ENCODE measurements around the gene FMNL2. TPM values are rescaled to one million over a fixed set of nuclear protein-coding genes. Genes with fewer than 3 reads are reported as not detected.

FMNL2 gene
- polyA plus RNA-seq, 3 donors = 86.0 to 102 (median 99.9) TPM

DNA sequence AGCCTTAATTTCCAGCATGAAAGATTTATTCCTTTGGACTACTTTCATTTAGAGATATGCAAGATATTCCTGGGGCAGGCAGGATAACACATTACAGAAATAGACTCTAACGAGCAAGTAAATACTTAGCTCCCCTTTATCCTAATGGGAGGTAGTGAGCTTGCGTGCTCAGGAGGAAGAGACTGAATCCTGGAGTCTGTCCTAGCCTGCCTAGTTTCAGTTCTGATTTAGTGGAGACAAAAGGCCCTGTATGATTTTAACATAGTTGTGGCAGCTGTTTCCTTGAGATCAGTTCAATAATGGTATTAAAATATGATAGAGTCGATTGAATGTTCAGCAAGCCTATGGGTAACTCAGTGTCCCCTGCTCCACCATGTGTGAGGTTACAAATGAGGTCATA is 109.5 kb downstream of the FMNL2 start:
- no peak for DNase-seq

DNA sequence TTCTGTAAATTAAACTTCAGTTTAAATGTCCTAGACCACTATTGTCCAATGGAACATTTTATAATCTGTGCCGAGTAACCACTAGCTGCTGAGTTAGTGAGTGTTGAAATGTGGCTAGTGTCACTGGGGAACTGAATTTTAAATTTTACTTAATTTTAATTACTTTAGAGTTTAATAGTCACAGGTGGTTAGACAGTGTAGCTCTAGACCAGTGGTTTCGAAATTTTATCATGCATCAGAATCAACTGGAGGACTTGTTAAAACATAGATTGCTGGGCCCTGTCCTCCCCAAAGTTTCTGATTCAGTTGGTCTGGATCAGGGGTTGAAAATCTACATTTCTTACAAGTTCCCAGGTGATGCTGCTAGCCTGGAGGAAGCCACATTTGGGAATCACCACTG is 110.4 kb downstream of the FMNL2 start:
- no peak for DNase-seq

GRCh38 chr2:152445791-152446201 is 110.8 kb downstream of the FMNL2 start:
- no peak for DNase-seq

DNA sequence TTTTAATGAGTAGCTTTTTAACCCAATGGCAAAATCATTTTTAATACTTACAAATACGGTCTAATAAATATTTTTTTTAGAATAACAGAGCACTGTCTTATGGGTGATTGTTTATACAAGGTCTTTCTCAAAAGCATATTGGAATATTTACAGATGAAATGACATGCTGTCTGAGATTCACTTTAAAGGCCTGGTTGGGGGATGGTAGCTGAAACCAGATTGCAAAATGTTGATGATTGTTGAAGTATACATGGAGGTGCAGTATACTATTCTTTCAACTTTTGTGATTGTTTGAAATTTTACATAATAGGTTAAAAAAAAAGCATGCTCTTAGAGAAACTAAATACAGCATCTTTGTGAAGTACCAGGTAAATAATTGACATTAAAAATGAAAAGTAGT is 111.2 kb downstream of the FMNL2 start:
- DNase-seq = no peak

DNA sequence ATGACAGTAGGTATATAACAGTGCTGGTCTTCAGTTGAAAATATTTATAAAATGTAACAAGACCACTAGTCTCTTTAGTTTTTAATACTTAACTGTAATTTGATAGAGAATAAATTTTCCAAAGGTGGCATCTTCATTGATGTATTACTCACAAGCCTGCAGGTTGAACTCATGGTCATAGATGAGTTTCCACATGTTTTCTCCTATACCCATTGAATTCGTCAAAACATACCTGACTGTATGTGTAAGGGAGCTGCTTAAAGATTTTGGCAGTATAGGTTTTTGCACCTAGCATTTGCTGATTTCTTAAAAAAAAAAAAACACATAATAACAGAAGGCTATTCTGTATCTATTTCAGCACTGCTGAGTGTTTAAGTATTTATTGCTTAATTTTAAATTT is 112.9 kb downstream of the FMNL2 start:
- DNase-seq = no peak

DNA sequence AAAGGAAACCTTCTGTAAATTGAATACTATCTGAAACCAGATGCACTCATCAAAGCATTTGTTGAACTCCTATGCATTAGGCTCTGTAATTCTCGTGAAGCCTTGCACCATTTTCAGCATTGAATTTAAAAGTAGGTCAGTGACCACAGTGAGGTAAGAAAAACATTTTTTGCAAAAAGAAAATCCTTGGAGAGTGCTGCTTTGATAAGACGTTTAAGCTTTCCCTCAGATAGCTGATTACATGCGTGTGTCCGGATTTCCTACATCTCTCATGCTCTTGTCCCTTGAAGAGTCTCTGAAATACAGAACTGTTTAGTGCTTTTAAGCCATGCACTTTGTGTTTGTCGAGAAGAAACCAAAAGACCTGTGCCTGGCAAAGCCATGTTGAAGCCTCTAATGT is 113.6 kb downstream of the FMNL2 start:
- DNase-seq = no peak

DNA sequence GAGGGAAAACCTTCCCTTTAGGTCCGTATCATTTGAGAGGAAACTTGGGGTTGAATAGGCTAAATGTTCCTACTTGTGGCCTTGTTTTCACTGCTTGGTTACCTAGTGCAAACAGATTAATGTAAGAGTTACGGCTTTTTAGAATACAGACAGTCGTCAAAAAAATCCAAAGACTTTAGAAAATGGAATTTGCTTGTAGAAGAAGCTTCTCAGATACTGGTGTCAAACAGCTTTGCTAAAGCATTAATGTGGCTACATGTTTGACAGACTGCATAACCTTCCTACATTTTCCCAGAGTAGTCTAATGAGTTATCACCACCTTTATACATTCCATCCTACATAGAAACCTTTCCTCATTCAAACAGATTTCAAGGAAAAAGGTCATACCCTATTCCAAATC is 114.6 kb downstream of the FMNL2 start:
- no peak for DNase-seq

GRCh38 chr2:152450176-152450575 is 115.2 kb downstream of the FMNL2 start:
- DNase-seq = no peak

- DNase-seq = no peak
Measured at GRCh38 chr2:152452256-152452973, 117.4 kb downstream of the FMNL2 start.

DNA sequence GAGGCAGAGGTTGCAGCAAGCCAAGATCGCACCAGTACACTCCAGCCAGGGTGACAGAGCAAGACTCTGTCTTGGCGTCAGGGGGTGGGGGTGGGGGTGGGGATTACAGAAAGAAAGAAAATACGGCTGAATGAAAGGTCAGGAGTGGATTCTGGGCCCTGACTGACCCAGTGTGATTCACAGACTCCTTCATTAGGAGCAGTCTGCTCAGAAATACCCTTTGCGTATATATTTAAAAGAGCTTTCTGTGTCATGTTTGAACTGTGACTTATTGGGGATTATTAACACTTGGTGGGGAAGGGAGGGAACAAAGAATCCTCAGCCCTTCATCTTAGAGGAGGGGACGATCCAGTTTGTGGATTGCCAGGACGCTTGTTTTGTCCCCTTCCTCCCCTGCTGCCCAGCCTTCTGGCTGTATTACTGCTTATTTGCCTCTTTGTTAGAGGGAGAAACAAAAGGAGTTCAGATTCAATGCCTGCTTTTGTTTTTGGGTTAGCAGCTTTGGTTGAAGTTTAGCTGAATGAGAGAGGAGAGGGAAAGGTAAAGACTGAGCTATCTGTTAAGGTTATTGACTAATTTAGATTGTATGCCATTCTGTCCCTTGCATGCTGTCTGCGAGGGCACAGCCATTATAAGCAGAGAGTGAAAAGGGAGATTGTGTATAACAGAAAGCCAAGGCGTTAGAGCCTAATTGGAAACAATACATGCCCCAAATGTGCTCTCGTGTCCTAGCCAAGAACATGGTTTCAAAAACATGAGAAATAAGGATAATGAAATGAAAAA is 118.3 kb downstream of the FMNL2 start:
- no peak for DNase-seq

GRCh38 chr2:152454371-152454770 is 119.4 kb downstream of the FMNL2 start:
- no peak for DNase-seq

DNA sequence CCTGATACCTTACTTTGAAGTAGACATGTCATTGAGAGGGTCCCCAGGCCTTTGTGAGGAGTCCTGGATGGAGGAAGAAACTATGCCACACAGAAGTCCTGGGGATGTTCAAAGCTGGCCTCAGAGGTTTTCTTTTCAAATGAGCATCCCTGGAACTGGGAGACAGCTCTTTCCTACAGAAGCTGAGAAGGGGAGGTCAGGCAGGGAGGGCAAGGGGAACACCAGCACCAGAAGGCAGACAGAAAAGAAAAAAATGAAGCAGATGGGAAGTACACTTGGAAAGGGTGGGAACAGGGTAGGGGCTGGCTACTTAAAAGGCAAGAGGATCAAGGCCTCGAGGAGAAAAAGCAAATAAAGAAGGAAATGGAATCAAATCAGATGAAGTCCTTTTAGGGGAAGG is 120.0 kb downstream of the FMNL2 start:
- no peak for DNase-seq

GRCh38 chr2:152455738-152456137 is 120.8 kb downstream of the FMNL2 start:
- DNase-seq = no peak

- no peak for DNase-seq
Measured at GRCh38 chr2:152456262-152456661, 121.3 kb downstream of the FMNL2 start.

GRCh38 chr2:152458441-152458940 is 123.5 kb downstream of the FMNL2 start:
- DNase-seq = no peak

DNA sequence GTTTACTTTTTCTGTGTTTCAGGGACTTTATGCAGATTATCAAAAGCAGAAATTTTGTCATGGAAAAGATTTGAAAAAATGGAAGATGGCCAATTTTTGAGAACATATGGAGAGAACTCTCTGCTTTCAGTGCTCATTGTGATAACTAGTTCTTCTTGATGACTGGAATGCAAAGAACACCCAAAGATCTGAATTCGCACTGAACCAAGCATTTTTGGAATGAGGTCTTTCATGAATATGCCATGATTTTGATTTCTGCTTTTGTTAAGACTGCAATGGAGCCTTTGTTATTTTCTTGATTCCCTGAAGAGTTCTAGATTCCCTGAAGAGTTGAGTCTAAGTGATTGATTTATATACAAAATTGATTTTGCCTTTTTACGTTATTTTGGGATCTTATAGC is 124.1 kb downstream of the FMNL2 start:
- no peak for DNase-seq

DNA sequence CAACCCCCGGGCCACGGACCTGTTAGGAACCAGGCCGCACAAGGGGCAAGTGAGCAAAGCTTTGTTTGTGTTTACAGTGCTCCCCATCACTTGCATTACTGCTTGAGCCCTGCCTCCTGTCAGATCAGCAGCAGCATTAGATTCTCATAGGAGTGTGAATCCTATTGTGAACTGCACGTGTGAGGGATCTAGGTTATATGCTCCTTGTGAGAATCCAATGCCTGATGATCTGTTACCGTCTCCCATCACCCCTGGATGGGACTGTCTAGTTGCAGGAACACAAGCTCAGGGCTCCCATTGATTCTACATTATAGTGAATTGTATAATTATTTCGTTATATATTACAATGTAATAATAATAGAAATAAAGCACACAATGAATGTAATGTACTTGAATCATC is 125.6 kb downstream of the FMNL2 start:
- DNase-seq = no peak

DNA sequence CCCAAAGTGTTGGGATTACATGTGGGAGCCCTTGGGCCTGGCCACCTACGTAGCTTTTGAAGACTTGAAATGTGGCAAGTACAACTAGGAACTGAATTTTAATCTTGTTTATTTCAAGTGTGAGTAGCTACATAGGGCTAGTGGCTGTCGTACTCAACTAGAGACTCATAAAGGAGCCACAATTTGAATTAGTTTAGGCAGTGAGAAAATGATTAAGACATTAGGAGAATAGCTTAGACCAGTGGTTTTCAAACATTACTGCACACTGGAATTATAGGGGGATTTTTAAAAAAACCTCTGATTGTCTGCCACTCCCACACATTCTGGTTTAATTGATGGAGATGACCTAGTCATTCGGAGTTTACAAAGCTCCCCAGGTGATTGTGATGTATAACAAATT is 127.1 kb downstream of the FMNL2 start:
- DNase-seq = no peak

DNA sequence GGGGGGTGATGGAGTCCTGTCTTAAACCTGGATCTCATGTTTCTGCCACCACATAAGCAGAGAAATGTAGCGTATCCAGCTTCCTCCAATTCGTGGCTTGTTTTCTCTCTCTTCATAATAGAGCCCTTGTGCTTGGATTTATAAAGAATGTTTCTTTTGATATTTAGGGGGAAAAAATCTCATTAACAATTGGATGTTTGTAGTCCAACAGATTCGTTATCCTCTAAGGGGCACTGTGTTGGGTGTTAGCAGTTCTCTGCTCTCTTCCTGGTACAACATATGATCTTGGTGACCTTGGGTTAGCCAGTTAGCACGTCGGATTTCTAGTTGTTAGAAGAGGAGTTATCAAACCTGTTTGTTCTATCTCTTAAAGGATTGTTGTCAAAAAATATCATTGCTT is 127.8 kb downstream of the FMNL2 start:
- no peak for DNase-seq

DNA sequence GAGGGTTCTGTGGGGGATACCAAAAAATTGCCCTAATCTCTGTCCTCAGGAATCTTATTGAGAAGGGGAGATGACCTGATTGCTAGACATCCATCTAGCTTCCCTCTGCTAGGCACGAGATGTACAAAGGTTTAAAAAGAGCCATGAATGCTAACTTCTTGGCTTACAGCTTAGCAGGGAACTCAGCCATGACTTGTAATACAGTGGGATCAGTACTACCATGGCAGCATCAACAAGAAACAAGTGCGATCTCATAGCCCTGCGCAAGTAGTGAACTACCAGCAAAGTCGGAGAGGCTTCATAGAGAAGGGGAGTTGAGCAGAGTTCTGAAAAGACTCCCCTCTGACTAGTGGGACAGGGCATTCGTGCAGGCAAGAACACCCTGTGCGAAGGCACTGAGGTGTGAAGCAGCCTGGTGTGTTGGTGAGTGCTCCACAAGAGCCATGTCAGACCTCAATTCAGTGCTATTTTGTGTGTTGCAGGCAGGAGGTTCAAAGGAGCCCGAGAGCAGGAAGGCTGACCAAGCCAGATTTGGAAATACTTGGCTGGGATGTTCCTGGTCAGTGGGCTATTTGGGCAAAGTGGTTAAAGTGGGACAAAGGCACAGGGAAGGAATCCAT is 130.0 kb downstream of the FMNL2 start:
- DNase-seq = no peak

DNA sequence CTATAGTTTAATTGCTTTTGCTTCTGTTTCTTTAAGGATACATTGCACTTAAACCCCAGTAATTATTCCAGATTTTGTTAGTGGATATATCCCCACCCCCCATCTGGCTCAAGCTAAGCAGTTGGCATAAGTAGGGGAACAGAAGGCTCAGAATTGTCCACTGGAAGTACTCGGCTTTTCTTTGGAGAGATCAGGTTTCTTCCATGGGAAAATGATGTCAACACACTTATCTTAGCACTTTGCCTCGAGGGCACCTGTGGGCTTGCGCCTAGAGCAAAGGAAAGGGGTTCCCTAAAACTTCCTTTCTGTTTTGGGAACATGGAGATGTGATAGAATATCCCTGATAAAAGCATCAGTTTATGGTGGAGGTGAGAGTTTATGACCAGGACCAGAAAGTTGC is 130.6 kb downstream of the FMNL2 start:
- DNase-seq = no peak

- DNase-seq = no peak
Measured at GRCh38 chr2:152466041-152466440, 131.1 kb downstream of the FMNL2 start.

All from renal pelvis (tissue), 4 donors.